ENCODE data around the gene VCAN. TPM values are rescaled to one million over a fixed set of nuclear protein-coding genes. Genes with fewer than 3 reads are reported as not detected.

VCAN gene
- total RNA-seq, 1 donor from 2014 or later, result 678 TPM

DNA sequence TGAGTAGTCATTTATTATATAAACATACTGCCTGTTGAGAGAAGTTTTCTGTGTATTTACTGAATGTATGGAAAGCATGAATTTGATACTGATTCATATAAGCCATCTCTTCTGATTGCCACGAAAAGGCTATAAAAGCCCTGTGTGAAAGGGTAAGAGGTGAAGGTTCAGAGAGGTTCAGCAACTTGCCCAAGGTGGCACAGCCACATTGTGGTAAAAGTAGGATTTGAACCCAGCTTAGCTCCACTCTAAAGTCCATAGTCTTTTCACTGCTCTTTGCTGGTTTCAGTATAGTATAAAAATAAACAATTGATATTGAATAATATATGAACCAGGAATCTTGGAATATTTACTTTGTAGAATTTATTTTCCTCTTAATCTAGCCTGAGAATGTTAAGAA lies 71.3 kb downstream of the VCAN start:
- TF ChIP-seq, protein P1, sequence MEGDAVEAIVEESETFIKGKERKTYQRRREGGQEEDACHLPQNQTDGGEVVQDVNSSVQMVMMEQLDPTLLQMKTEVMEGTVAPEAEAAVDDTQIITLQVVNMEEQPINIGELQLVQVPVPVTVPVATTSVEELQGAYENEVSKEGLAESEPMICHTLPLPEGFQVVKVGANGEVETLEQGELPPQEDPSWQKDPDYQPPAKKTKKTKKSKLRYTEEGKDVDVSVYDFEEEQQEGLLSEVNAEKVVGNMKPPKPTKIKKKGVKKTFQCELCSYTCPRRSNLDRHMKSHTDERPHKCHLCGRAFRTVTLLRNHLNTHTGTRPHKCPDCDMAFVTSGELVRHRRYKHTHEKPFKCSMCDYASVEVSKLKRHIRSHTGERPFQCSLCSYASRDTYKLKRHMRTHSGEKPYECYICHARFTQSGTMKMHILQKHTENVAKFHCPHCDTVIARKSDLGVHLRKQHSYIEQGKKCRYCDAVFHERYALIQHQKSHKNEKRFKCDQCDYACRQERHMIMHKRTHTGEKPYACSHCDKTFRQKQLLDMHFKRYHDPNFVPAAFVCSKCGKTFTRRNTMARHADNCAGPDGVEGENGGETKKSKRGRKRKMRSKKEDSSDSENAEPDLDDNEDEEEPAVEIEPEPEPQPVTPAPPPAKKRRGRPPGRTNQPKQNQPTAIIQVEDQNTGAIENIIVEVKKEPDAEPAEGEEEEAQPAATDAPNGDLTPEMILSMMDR (IDR thresholded peaks at IDR 0.05; ENCODE audit: unreplicated experiment), result no peak
- DNase-seq (ENCODE audit: low spot score in 2 of 2, unreplicated experiment in 2 of 2), result no peak
- Mint-ChIP-seq H3K4me1 (no peaks in the 10 kb centered on the region), H3K36me3 (peaks cover 41% of the 10 kb centered on the region), H3K27me3 (ENCODE audit: low read depth) (no peaks in the 10 kb centered on the region), H3K9me3 (peaks cover 14% of the 10 kb centered on the region), H3K4me3 (no peak overlapping the region), H3K27ac (no peak overlapping the region)

DNA sequence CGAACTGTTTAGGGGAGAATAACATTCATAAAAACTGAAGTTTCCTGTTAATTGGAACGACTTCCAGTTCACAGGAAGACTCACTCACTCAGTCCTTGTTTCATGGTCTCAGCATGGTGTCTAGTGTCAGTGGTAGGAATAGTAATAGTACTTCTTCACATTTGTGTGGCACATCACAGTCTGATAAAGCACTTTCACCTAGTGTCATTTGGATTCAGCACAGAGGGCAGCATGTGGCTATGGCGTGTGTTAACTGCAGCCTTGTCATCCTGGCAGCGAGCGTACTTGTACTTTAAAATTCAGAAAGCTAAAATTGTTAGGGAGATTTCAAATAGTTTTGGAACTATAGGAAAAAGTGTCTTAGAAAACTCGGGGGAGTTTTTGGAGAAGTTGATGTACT lies 72.4 kb downstream of the VCAN start:
- no peak overlapping the region for H3K27ac Mint-ChIP-seq
- no peaks in the 10 kb centered on the region for H3K4me1 Mint-ChIP-seq
- H3K4me3 Mint-ChIP-seq, result no peak overlapping the region
- TF ChIP-seq, protein P1 (IDR thresholded peaks at IDR 0.05; ENCODE audit: unreplicated experiment), result no peak
- no peak for DNase-seq (ENCODE audit: low spot score in 2 of 2, unreplicated experiment in 2 of 2)
- H3K9me3 Mint-ChIP-seq, result peaks cover 10% of the 10 kb centered on the region
- H3K27me3 Mint-ChIP-seq (ENCODE audit: low read depth), result no peaks in the 10 kb centered on the region
- H3K36me3 Mint-ChIP-seq, result peaks cover 41% of the 10 kb centered on the region

DNA sequence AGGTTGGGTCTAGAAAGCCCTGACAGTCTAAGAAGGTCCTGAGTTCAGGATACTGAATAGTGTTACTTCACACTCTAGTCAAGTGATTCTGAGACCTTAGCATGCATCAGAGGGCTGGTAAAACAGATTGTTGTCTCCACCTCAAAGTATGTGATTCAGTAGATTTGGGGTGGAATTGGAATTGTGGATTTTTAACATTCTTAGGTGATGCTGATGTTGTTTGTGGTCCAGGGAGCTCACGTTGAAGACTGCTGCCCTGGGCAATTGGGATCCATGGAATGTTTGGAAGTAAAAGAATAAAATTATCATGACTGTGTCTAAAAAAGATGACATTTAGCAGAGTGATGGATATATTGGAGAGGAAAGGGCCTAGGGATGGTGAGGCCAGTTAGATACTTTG lies 75.6 kb downstream of the VCAN start:
- H3K4me3 Mint-ChIP-seq, result no peak overlapping the region
- no peak for DNase-seq (ENCODE audit: low spot score in 2 of 2, unreplicated experiment in 2 of 2)
- H3K9me3 Mint-ChIP-seq, result no peaks in the 10 kb centered on the region
- peaks cover 28% of the 10 kb centered on the region for H3K36me3 Mint-ChIP-seq
- peaks cover 6% of the 10 kb centered on the region for H3K4me1 Mint-ChIP-seq
- H3K27me3 Mint-ChIP-seq (ENCODE audit: low read depth), result no peaks in the 10 kb centered on the region
- no peak overlapping the region for H3K27ac Mint-ChIP-seq
- TF ChIP-seq, protein P1 (IDR thresholded peaks at IDR 0.05; ENCODE audit: unreplicated experiment), result no peak

DNA sequence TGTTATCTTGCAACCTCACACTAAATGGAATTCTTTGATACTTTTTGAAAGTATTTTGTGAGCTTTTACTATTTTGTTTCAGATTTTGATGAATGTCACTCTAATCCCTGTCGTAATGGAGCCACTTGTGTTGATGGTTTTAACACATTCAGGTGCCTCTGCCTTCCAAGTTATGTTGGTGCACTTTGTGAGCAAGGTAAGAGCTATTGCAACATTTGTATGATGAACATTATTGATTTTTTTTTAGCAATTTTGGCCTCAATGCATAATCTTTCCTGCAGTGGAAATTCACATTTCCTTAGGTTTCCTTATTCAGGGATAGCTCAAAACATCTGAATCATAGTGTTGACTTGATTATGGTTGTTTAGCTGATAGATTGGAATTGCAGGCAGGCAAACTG lies 76.3 kb downstream of the VCAN start:
- Mint-ChIP-seq H3K27ac (no peak overlapping the region), H3K36me3 (peaks cover 28% of the 10 kb centered on the region)

DNA sequence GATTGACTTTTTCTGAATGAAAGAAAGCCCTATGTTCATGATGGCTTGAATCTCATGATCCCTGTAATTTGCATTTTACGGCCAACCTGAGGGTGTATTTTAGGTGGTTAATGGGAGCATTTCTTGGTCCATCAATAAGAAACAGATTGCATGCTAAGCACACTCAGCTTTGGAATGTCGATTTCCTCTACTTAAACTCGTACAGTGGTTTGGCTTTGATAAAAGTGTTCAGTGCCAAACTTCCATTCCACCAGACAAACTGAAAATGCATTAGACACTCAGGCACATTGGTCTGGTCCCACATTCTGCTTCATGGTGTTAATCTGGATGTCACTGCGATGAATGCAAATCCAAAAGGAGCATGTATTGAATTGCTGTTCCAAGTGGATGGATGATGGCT lies 77.0 kb downstream of the VCAN start:
- no peak overlapping the region for H3K27ac Mint-ChIP-seq
- H3K9me3 Mint-ChIP-seq, result no peaks in the 10 kb centered on the region
- peaks cover 34% of the 10 kb centered on the region for H3K36me3 Mint-ChIP-seq
- H3K4me3 Mint-ChIP-seq, result no peak overlapping the region
- peaks cover 7% of the 10 kb centered on the region for H3K4me1 Mint-ChIP-seq
- H3K27me3 Mint-ChIP-seq (ENCODE audit: low read depth), result no peaks in the 10 kb centered on the region
- DNase-seq (ENCODE audit: low spot score in 2 of 2, unreplicated experiment in 2 of 2), result no peak
- TF ChIP-seq, protein P1 (IDR thresholded peaks at IDR 0.05; ENCODE audit: unreplicated experiment), result no peak

More for the DNA sequence above, 76.3 kb downstream of the VCAN start:
- TF ChIP-seq, protein P1 (IDR thresholded peaks at IDR 0.05; ENCODE audit: unreplicated experiment), result no peak
- H3K4me1 Mint-ChIP-seq, result peaks cover 7% of the 10 kb centered on the region
- no peak for DNase-seq (ENCODE audit: low spot score in 2 of 2, unreplicated experiment in 2 of 2)
- no peaks in the 10 kb centered on the region for H3K27me3 Mint-ChIP-seq (ENCODE audit: low read depth)
- no peak overlapping the region for H3K4me3 Mint-ChIP-seq
- no peaks in the 10 kb centered on the region for H3K9me3 Mint-ChIP-seq

DNA sequence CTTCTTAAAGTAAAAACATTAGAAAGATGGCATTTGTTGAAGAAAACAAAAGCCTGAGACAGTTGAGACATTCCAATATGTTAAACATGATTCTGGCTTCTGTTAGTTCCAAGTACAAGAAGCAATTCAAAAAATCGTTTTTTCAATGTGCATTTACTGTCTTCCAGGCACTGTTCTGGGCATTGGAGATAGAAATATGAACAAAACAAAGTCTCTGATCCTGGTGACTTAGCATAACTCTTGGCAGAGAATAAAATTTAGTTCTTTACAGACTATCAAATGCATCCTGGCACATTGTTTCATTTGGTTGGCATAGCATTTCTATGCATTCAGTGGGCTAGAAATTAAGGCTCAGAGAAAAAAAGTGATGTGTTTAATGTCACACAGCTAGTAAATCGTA lies 77.5 kb downstream of the VCAN start:
- H3K27ac Mint-ChIP-seq, result no peak overlapping the region
- H3K9me3 Mint-ChIP-seq, result no peaks in the 10 kb centered on the region
- H3K36me3 Mint-ChIP-seq, result peaks cover 36% of the 10 kb centered on the region
- no peaks in the 10 kb centered on the region for H3K27me3 Mint-ChIP-seq (ENCODE audit: low read depth)
- TF ChIP-seq, protein P1 (IDR thresholded peaks at IDR 0.05; ENCODE audit: unreplicated experiment), result no peak
- H3K4me1 Mint-ChIP-seq, result peaks cover 7% of the 10 kb centered on the region
- no peak for DNase-seq (ENCODE audit: low spot score in 2 of 2, unreplicated experiment in 2 of 2)
- H3K4me3 Mint-ChIP-seq, result no peak overlapping the region

Measured in mesothelial cell of epicardium (in vitro differentiated cells).